Measurements from ENCODE around the gene NEK6.

NEK6 gene

GRCh38 chr9:124260769-124261603 lies 3.2 kb downstream of the NEK6 start:
- no peak for DNase-seq (ENCODE audit: low read depth in 4 of 4, low spot score in 1 of 4)

DNA sequence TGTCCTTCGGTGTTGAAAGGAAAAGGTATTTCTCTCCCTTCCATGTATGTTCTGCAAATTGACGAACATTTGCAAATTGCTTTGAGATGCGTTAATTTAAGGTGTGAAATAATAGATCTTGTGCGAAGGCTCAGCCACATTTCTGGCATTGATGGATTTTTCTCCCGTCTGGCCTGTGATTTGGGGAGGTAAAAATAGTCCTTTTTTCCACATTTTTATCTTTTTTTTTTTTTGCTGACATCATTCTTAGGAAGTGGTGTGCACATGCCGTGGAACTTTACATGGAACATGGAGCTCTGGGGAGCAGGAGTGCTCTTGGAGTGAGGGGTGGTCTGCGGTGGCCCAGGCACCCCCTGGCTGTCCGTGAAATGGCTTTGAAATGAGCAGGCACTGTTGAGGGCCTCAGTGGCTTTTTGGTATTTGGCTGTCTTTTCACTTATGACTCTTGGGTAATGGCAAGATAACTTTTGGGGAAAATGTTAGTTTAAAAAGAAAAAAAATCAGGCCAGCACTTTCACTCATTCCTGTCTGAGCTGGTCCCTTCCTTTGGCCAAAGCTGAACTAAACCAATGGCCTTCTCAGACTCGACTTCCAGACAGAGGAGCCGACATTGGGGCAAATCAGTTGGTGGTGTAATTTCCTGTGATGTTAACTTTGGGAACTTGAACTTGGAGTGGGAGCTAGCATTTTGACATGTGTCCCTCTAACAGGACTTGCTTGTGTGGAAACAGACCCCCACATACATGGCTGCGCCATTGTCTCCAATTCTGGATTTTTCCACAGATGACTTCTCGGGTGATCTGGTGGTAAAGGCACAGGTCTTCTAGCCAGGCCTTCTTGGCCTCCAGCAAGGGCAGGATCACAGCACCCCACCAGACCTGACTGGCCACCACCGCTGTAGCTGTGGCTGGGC lies 4.2 kb downstream of the NEK6 start:
- DNase-seq (ENCODE audit: low read depth in 4 of 4, low spot score in 1 of 4) = no peak

DNA sequence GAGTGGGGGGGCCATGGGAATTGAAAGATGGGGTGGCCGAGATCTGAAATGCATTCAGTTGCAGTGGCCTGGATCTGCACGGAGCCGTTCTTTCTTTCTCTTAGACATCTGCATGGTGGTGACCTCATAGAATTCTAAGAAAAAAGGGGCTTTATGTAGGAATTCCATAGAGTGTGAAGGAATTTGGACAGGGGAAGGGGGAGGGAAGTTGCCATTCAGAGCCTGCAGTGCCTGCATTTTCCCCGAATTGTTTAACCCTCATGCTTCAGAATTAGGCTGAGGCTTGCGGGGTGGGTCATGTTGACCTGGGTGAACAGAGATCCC lies 4.9 kb downstream of the NEK6 start:
- DNase-seq (ENCODE audit: low read depth in 4 of 4, low spot score in 1 of 4) = no peak

- no peak for DNase-seq (ENCODE audit: low read depth in 4 of 4, low spot score in 1 of 4)
These were observed 5.5 kb downstream of the NEK6 start for GRCh38 chr9:124263213-124263612.

GRCh38 chr9:124263800-124264426 lies 6.2 kb downstream of the NEK6 start:
- no peak for DNase-seq (ENCODE audit: low read depth in 4 of 4, low spot score in 1 of 4)

DNA sequence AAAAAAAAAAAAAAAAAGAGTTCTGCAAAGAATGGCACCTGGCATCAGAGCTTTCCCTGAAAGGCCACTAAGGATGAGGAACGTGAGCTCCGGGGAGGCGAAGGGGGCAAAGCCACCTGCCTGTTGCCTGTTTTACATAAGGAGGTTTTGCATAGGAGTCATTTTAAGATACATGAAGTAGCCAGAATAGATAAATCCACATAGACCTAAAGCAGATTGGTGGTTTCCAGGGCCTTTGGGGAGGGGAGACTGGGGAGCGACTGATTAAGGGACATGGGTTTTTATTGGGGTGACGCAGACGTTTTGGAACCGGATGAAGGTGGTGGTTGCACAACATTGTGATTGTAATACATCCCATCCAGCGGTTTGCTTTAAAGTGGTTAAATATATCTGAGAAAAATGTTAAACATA lies 7.1 kb downstream of the NEK6 start:
- DNase-seq (ENCODE audit: low read depth in 4 of 4, low spot score in 1 of 4) = no peak

DNA sequence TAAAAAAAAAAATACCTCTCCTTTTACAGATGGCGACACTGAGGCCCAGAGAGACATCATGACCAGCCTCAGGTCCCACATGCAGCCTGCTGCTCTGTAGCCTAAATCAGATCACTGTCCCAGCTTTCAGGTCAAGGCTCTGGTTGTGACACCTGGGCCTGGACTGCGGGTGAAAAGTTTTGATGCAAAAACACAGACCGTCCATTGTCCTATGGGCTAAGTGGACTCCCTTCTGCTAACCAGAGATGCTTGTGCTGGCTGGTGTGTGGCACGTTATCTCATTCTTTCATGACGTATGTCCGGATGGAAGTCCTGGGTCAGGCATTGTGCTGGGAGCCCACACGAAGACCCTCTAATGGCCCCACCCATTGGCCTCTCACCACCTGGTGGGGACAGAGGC lies 7.8 kb downstream of the NEK6 start:
- no peak for DNase-seq (ENCODE audit: low read depth in 4 of 4, low spot score in 1 of 4)

GRCh38 chr9:124266139-124266825 lies 8.5 kb downstream of the NEK6 start:
- DNase-seq (ENCODE audit: low read depth in 4 of 4, low spot score in 1 of 4) = no peak

DNA sequence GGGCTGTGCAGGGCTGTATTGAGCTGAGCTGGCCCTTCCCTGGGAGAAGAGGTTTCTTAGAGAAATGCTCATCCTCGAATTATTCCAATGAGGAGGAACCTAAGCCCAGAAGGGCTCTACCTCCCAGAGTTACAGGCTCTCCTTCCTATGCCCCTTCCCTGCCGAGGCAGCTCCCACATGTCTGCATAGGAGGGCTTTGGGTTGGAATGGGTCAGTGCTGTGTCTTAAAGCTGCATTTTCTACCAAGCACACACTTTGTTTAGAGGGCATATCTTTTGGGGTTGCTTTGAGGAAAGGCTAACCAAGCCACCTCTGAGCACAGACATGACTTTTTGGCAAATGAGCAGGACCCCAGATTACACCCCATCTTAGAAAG lies 9.1 kb downstream of the NEK6 start:
- no peak for DNase-seq (ENCODE audit: low read depth in 4 of 4, low spot score in 1 of 4)

DNA sequence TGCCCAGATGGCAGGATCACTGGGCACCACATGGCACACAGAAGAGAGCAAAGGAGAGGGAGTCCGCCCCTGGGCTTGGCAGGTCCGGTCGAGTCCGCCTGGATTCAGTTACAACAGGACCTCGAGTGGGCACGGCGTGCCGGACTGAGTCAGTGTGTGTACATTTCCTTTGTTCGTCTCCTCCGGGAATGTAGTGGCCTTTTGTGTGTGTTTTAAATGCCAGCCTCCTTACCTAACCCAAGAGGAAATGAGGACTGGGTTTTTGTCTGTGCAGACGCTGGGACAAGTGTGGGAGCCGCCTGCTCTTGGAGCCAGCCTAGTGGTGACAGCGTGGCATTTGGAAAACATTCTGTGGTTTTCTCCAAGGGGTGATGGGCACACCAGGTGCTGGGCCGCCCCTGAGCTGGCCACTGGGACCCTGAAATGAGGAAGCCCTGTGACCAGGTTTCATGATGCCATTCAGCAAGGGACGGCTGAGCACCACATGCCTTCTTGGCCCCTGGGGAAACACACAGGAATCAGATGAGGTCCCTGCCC lies 9.6 kb downstream of the NEK6 start:
- no peak for DNase-seq (ENCODE audit: low read depth in 4 of 4, low spot score in 1 of 4)

DNA sequence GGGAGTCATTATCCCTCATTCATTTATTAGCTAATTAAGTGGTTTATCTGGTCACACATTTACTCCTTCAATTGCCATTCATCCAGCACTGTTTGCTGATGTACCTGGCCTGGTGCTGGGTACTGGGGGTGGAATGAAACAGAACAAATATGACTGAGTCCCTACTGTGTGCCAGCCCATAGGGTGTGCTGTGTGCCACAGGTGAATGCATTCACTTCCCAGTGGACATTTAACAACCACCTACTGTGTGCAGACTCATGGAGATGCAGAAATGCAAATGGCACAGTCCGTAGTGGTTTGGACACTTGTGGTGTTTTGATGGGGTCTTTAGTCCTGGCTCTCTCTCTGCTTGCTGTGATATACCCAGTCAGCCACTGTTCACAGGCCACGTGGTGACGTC lies 10.5 kb downstream of the NEK6 start:
- no peak for DNase-seq (ENCODE audit: low read depth in 4 of 4, low spot score in 1 of 4)

- no peak for DNase-seq (ENCODE audit: low read depth in 4 of 4, low spot score in 1 of 4)
These were observed 10.9 kb downstream of the NEK6 start for GRCh38 chr9:124268661-124269060.

- no peak for DNase-seq (ENCODE audit: low read depth in 4 of 4, low spot score in 1 of 4)
These were observed 11.8 kb downstream of the NEK6 start for GRCh38 chr9:124269556-124269955.

GRCh38 chr9:124270504-124271335 lies 13.0 kb downstream of the NEK6 start:
- no peak for DNase-seq (ENCODE audit: low read depth in 4 of 4, low spot score in 1 of 4)

GRCh38 chr9:124271660-124272059 lies 13.9 kb downstream of the NEK6 start:
- DNase-seq (ENCODE audit: low read depth in 4 of 4, low spot score in 1 of 4) = no peak

GRCh38 chr9:124272118-124272517 lies 14.4 kb downstream of the NEK6 start:
- DNase-seq (ENCODE audit: low read depth in 4 of 4, low spot score in 1 of 4) = no peak

DNA sequence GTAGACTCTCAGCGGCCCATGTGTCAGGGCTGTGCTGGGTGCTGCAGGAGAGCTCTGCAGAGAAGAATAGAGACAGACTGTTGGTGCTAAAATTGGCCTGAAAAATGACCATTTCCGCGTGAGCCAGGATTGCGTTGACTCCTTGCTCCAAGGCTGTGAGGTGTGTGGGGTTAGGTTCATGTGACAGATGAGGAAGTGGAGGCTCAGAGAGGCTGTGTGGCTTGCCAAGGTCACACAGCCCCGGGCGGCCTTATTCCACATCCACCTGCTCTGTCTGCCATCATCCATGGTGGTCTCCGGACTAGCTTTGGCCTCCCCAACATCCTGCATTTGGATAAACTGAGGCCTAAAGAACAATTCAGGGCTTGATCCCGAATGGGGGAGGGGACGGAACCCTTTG lies 15.2 kb downstream of the NEK6 start:
- DNase-seq (ENCODE audit: low read depth in 4 of 4, low spot score in 1 of 4) = no peak

- no peak for DNase-seq (ENCODE audit: low read depth in 4 of 4, low spot score in 1 of 4)
These were observed 15.8 kb downstream of the NEK6 start for GRCh38 chr9:124273427-124274160.

DNA sequence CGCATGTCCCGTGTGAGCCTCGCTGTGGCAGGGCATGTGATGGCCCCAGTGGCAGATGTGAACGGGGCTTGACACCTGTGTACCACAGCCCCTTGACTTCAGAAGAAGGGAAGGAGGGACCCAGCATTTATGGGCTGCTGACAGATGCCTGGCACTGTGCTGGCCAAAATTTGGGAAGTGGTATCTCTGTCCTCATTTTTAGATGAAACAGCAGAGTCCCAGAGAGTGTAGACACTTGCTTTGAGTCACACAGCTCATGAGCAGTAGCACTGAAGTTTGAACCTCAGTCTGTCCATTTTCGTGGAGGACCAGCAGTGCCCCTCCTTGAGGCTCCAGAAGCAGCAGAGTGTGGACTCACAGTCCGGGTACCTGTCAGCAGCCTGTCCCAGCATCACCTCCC lies 16.5 kb downstream of the NEK6 start:
- no peak for DNase-seq (ENCODE audit: low read depth in 4 of 4, low spot score in 1 of 4)

DNA sequence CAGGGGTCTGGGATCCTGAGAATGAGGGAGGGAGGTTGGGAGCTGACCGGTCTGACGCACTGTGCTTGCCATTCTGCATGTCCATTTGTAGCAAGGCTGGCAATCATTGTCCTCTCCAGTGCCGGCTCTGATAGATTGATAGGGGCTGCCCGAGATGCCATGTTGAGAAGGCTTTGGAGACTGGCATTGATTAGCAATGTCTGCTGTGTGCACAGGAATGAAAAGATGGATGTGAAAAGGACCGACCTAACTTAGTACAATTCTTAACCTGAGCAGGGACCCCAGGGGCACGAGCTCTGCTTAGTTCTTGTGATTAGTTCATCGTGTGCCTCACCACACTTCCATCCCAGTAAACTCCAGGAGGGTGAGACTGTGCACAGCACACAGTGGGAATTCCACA lies 17.0 kb downstream of the NEK6 start:
- DNase-seq (ENCODE audit: low read depth in 4 of 4, low spot score in 1 of 4) = no peak
